RWPE2 (cell line): ENCODE results near the gene NDOR1.
A peak's percentile ranks its signal among the peaks of the same experiment; 100 is the strongest.

ENCODE experiments used
- ATAC-seq: fragments of 200-7000 bp; cut with Tn5 transposase; 3 replicates; pipeline ENCODE4 v1.9.1; 2021; ENCODE audit warnings: low read depth
- DNase-seq: peaks from one replicate; pipeline ENCODE4 v3.0.0-alpha.2; 2020; ENCODE audit warnings: low spot score
- H3K27ac ChIP-seq: fragments of 450-650 bp; 2 replicates; pipeline ENCODE4 v1.5.1; 2017; ENCODE audit warnings: mild to moderate bottlenecking; ENCODE audit not compliant: poor library complexity, severe bottlenecking
- H3K27me3 ChIP-seq: fragments of 250-450 bp; sonication (Bioruptor Pico); 2 replicates; pipeline ENCODE4 v1.5.1; 2021; ENCODE audit warnings: mild to moderate bottlenecking, moderate library complexity; ENCODE audit not compliant: insufficient read depth, poor library complexity, severe bottlenecking
- H3K36me3 ChIP-seq: fragments of 250-450 bp; sonication (Bioruptor Pico); 2 replicates; pipeline ENCODE4 v1.5.1; 2020; ENCODE audit warnings: low read depth, mild to moderate bottlenecking, moderate library complexity
- H3K4me1 ChIP-seq: fragments of 250-450 bp; sonication (Bioruptor Pico); 2 replicates; pipeline ENCODE4 v1.5.1; 2021; ENCODE audit warnings: mild to moderate bottlenecking, moderate library complexity; ENCODE audit not compliant: insufficient read depth, poor library complexity, severe bottlenecking
- H3K4me3 ChIP-seq: fragments of 250-450 bp; sonication (Bioruptor Pico); 2 replicates; pipeline ENCODE4 v1.5.1; 2021; ENCODE audit warnings: mild to moderate bottlenecking, moderate library complexity; ENCODE audit not compliant: severe bottlenecking
- H3K9me3 ChIP-seq: fragments of 250-450 bp; sonication (Bioruptor Pico); 2 replicates; pipeline ENCODE4 v1.5.1; 2021; ENCODE audit warnings: mild to moderate bottlenecking, moderate library complexity; ENCODE audit not compliant: severe bottlenecking
- TF ChIP-seq, protein P1 (sequence below): fragments of 450-650 bp; IDR thresholded peaks from one replicate; pipeline ENCODE4 v1.5.1; 2017; ENCODE audit warnings: mild to moderate bottlenecking, moderate library complexity; ENCODE audit not compliant: poor library complexity, severe bottlenecking

Gene NDOR1

DNA sequence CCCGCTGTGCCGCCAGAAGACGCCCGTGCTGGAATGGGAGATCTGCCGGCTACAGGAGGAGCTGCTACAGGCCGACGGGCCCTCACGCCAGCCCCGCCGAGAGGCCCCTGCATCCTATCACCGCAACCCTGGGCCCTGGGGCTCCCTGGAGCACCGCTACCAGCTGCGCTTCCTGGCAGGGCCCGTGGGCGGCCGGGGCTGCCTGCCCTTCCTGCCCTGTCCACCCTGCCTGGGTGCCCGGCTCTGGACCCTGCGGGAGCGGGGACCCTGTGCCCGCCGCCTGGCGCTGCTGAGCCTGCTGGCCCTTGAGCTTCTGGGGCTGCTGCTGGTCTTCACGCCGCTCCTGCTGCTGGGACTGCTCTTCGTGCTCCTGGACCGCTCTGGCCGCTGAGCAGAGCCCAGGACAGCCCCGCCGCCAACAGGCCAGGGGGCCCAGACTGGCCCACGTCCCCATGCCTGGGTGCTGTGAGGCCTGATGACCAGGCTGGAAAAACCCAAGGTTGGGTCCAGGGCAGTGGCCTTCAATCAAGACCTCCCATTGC lies 12.8 kb downstream of the NDOR1 start:
- Histone ChIP-seq H3K36me3 (0 out of 2 replicates have a peak, but pooled peaks cover 2% of the 10 kb centered on the region), H3K4me1 (peaks cover 5% of the 10 kb centered on the region), H3K4me3 (no peak overlapping the region), H3K27ac (peak overlapping the region; percentile 42), H3K27me3 (no peaks in the 10 kb centered on the region), H3K9me3 (no peaks in the 10 kb centered on the region)
- TF ChIP-seq, protein P1, sequence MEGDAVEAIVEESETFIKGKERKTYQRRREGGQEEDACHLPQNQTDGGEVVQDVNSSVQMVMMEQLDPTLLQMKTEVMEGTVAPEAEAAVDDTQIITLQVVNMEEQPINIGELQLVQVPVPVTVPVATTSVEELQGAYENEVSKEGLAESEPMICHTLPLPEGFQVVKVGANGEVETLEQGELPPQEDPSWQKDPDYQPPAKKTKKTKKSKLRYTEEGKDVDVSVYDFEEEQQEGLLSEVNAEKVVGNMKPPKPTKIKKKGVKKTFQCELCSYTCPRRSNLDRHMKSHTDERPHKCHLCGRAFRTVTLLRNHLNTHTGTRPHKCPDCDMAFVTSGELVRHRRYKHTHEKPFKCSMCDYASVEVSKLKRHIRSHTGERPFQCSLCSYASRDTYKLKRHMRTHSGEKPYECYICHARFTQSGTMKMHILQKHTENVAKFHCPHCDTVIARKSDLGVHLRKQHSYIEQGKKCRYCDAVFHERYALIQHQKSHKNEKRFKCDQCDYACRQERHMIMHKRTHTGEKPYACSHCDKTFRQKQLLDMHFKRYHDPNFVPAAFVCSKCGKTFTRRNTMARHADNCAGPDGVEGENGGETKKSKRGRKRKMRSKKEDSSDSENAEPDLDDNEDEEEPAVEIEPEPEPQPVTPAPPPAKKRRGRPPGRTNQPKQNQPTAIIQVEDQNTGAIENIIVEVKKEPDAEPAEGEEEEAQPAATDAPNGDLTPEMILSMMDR = no peak
- DNase-seq (no peak), ATAC-seq (no peak)

DNA sequence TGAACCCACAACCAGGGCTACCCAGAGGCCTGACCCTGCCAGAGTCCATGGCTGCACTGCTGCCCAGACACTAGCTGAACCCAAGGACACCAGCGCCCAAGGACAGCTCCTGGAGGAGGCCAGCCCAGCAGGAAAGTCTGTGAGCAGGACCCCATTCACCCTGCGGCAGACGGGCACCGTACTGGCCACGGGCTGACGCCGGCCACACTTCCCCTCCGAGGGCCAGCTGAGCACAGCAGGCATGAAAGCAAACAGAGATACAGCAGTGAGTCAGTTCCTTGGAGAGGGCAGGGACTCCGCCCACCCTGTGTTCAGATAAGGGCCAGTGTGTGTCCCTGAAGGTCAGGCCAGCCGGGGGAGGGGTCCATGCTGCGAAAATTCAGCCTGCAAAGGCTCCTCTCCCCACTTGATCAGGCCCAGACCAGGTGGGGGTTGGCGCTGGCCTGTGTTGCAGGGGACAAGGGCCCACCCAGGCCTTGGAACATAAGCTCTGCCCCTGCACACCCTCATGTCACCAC lies 13.3 kb downstream of the NDOR1 start:
- Histone ChIP-seq H3K4me3 (no peak overlapping the region), H3K4me1 (peaks cover 5% of the 10 kb centered on the region), H3K27me3 (no peaks in the 10 kb centered on the region), H3K27ac (peak overlapping the region; percentile 42), H3K9me3 (no peaks in the 10 kb centered on the region), H3K36me3 (0 out of 2 replicates have a peak, but pooled peaks cover 2% of the 10 kb centered on the region)
- ATAC-seq (peak; percentile 42), DNase-seq (no peak)
- TF ChIP-seq, protein P1 = no peak

DNA sequence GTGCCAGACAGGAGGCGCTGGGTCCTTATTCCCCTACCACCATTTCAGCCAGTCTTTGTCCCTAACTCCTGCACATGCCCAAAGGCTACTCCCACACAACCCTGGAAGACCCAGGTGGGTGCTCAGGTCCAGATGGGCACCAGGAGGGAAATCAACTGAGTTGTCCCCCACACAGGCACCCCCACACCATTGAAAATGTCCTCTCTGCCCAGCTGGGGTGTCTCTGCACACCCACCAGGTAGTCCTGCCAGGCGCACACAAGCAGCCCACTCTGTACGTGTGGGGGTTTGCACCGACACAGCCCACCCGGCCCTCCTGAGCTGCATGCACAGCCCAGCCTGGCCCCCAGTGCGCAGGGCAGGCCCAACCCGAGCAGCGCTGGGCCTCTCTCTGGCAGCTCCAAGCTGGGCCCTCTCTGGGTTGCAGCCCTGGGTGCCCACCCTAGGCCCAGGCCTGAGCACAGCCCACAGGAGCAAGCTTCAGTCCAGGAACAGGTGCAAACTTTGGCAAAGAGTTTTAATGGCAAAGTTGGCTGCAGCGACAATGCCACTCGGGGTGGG lies 14.3 kb downstream of the NDOR1 start:
- H3K27me3 ChIP-seq = no peaks in the 10 kb centered on the region
- TF ChIP-seq, protein P1 = no peak
- DNase-seq (no peak), ATAC-seq (no peak)
- H3K9me3 ChIP-seq = no peaks in the 10 kb centered on the region
- no peak overlapping the region for H3K27ac ChIP-seq
- 0 out of 2 replicates have a peak, but pooled peaks cover 2% of the 10 kb centered on the region for H3K36me3 ChIP-seq
- no peak overlapping the region for H3K4me3 ChIP-seq
- H3K4me1 ChIP-seq = peaks cover 14% of the 10 kb centered on the region

DNA sequence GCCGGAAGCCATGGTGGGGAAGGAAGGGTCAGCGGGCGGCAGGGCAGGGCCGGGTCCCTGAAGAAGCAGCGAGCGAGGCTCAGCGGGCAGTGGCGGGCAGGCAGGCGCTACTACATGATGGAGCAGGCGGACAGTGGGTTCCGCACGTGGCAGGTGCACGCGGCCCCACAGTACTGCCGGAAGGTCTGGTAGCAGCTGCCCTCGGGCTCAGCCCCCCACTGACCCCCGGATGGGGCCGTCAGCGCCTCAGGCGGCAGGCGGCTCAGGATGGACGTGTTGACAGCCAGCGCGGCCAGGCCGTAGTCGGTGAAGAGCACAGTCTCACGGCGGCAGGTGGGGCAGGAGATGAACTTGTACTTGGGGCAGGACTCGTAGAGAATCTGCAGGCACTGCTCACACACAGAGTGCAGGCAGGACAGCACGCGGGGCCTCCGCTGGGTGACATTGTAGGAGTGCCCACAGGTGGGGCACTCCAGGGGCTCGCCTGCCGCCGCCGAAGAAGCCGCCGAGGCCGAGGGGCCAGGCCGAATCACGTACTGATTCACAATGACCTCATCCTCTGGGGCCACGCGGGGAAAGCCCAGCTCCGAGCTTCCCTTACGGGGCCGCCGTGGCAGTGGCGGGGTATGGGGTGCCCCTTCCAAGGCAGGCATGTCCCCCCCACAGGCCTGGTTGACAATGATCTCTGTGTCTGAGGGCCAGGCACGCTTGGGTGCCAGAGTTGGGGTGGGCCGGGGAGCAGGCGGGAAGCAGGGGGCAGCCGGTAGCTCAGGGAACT lies 15.0 kb downstream of the NDOR1 start:
- no peak for DNase-seq
- H3K27ac ChIP-seq = no peak overlapping the region
- H3K4me1 ChIP-seq = peaks cover 18% of the 10 kb centered on the region
- no peak overlapping the region for H3K4me3 ChIP-seq
- H3K36me3 ChIP-seq = 0 out of 2 replicates have a peak, but pooled peaks cover 1% of the 10 kb centered on the region
- no peak for ATAC-seq
- TF ChIP-seq, protein P1 = no peak
- no peaks in the 10 kb centered on the region for H3K27me3 ChIP-seq
- H3K9me3 ChIP-seq = no peaks in the 10 kb centered on the region
